Endometrial microvascular endothelial cells (primary cell): ENCODE data around the gene THTPA. TPM values are rescaled to one million over a fixed set of nuclear protein-coding genes. Genes with fewer than 3 reads are reported as not detected.

Source experiments
- in situ Hi-C: cut with HindIII; loops from 2 replicates; pipeline ENCODE4 v1.10.0; 2017; ENCODE audit warnings: low sequenced_read_pairs, low pct_unique_long_range_greater_than_20kb; ENCODE audit errors: inconsistent ontology term
- total RNA-seq: library from RNA; depleted of rRNA; stranded (reverse); fragments of >200 nt; gene quantifications from one replicate; pipeline ENCODE4 v1.2.3, GENCODE V29; 2015; ENCODE audit errors: inconsistent ontology term

The THTPA gene
- total RNA-seq = 10.6 TPM

DNA sequence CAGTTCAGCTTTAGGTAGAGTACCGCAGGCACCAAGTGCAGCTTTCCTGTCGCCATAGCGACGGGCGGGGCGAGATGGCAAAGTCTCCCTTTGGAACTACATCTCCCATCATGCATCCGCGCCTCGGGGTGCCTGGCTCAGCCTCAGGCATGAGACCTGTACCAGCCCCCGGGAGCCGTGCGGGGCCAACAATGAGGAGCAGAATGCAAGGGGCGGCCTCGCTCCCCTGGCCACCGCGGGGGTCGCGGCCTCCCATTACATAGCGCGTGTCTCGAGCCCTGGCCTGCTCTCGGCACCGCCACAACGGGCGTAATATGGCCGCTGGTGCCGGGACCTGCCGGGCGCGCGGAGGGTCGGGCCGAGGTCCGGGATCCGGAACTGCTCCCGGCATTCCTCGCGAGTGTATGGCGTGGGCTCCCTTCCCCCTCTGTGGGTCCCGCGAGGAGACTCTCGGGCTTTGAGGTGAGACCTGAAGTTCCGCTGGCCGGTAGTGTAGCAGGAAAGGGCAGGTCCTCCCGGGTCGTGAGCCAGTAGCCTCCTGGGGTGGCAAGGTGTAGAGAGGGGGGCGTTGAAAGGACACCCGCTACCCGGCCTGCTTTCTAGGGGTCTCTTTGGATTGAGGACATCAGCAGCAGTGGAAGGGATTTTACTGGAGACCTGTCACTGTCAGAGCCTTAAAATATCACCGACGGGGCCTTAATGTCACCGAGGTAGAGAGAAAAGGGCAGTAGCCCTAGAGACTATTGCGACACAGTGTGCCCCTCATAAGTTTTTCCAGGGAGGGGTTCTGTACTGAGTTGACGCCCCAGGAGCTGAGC, at the start of gene THTPA:
Gene THTPA, plus strand, starts transcription at position 390 of the 818 bp plus-strand sequence. CDS start 487 bp downstream, outside the sequence.
- in situ Hi-C loops = no loop called here

DNA sequence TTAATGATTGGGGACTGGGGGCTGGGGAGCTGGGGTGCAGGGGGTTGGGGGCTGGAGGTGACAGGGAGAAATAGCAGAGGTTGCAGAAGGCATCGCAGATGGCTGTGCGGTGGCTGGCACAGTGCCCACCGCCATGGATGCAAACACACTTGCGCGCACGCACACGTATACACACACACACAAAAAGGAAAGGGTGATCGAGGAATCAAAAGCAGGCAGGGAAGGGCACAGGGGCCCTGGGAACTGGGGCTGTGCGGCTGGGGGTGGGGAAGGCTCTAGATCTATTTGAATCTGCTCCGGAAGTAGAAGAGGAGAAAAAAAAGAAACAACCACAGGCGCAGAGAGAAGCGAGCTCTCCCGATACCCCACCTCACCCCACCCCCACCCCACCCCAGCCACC, 43.9 kb upstream of the THTPA start:
- in situ Hi-C loops = no loop called here

DNA sequence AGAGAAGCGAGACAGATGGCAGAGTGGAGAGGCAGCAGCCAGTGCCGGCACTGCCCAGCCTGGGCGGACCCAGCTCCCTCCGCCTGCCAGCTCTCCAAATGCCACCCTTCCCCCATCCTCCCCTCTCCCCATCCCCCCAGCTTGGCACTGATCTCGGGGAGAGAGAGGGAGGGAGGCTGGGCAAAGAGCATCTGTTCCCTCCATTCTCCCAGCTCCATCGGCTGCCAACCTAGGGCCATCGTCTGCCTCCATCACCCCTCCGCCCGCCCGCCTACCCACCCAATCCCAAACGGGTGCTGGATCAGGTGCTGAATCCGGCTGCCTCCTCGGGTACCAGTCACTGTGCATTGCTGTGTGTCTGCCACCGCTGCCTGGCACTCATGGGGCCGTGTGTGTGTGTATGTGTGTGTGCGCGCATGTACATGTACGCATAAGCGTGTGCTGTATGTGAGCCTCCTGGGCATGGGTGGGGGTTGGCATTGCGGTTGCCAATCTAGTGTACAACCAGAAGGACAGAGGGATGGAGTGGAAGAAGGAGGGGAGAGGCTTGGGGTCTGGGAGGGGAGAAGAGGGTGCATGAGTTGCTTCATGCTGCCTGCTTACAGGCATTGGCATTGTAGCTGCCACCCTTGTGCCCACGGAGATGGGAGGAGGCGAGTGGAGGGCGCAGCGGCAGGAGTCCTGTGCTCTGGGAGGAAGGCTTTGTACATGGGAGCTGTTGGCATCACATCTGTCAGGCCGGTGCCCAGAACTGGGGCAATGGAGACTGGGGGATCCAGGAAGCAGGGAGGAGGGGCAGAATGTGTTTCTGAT, 42.9 kb upstream of the THTPA start:
- in situ Hi-C loops = no loop called here

GRCh38 chr14:23513818-23514643, 42.0 kb upstream of the THTPA start:
- in situ Hi-C loops = no loop called here

GRCh38 chr14:23514644-23514957, 41.5 kb upstream of the THTPA start:
- in situ Hi-C loops = no loop called here

DNA sequence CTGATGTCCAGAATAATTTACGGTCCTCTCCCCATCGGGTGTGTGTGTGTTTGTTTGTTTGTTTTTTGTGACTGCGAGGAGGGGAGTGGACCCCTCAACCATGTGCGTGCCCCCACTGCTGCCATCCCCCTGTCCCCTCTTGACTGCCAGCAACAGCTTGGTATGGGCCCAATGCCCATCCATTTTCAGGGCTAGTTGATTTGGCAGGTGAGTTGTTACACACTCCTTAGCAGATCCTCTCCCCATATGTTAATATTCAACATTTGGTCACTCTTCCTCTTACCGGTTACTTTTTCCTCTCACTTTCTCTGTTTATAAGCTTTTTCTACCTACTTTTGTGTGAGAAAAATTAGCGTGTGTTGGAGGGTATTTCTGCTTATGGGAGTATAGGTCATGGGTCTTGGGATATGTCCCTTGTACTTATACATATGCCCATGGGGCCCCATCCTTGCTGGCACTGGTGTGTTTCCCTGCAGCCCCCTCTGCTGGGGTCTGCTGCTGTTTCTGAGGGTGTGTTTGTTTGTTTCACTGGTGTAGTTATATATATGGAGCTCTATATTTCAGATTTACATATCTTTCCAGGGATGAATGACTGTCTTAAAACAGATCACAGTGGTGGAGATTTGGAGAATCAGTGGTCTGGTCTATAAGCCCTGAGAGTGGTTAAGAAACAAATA, 38.3 kb upstream of the THTPA start:
- in situ Hi-C loops = no loop called here

GRCh38 chr14:23518709-23519108, 37.4 kb upstream of the THTPA start:
- in situ Hi-C loops = no loop called here

DNA sequence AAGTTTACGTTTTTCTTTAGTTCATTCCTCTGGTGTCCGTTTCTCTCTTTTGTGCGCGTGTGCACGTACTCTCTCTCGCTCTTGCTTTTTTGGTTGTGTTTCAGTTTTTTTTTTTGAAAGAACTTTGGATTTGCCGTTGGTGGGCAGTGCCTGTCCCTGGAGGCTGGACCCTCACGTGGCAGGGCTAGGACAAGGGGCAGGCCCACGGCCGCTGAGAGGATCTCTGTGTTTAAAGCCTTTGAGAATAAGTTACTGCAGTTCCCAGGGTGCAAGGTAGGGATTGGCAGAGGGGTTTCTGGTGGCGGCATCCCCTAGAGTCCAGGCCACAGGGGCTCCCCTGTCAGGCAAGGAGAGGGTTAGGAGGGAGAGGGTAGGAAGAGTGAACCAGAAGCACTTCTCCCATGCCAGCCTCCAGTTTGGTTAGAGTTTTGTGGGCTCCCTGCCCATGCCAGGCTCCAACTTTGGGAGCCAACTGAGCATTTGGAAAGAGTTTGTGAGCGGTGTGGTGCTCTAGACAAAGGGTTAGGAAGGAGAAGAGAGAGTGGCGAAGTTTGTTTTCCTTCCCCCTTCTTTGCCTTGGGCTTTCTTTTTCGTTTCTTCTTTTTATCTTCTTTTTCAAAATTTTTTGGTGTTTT, 35.1 kb upstream of the THTPA start:
- in situ Hi-C loops = no loop called here

- in situ Hi-C loops = no loop called here
These were observed 34.1 kb upstream of the THTPA start for GRCh38 chr14:23521785-23522640.

DNA sequence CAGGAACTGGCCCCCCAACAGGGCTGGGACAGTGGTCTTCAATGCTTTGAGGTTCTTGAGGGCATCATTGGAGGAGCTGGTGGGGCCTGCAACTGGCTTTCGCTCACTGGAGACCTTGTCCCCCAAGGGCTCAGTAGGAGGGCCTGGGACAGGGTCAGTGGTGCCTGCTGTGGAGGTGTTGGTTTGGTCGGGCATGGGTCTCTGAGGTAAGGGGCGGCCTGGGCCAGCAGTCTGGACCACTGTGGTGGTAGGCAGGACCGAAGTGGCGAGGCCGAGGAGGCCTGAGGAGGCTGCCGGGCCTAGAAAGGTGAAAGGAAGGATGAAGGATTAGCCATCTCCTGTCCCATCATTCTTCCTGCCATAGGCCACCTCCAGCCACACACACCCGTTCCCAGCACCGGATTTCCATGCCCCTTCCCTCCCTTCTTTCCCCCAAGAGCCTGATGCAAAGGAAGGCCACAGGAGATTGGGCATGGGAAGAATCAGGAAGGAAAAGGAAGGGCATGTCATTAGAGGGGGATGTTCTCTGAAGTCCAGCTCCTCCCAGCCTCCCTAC, 33.4 kb upstream of the THTPA start:
- in situ Hi-C loops = no loop called here

- in situ Hi-C loops = no loop called here
These were observed 32.6 kb upstream of the THTPA start for GRCh38 chr14:23523229-23524016.

- in situ Hi-C loops = no loop called here
These were observed 31.1 kb upstream of the THTPA start for GRCh38 chr14:23524954-23525353.

GRCh38 chr14:23525611-23526010, 30.5 kb upstream of the THTPA start:
- in situ Hi-C loops = no loop called here

DNA sequence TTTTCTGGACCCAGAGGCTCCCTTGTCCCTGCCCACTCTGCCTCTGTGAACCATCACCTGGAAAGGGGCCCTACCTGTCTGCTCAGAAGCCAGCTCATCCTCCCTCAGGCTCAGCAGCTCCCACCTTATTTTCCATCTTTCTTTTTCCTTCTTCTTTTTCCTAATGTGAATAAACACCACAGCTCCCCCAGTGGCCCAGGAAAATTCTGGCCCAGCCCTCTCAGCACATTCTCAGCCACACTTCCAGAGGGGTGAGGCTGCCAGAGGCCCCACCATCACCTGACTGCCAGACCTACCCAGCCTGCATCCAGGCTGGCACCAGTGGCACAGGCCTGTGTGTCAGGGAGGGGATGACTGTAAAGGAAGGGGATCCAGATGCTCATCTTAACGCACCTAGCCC, 27.5 kb upstream of the THTPA start:
- in situ Hi-C loops = no loop called here

DNA sequence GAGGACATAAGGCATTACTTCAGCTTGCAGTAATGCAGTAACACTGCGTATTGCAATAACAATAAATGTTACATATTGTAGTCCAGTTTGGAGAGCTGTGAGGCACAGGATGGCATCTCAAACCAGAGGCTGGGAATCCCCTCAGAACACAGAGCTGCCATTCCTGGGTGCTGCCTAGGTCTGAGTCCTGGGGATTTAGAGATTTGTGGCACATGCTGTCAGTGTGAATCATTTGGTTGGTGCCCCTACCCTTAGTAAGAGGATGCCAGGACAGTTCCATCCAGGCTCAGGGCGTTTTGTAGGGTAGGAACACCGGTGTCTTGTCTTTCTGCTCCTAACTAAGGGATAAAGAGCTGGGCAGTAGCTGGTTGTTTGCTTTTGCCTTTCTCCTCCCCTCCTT, 27.1 kb upstream of the THTPA start:
- in situ Hi-C loops = no loop called here

DNA sequence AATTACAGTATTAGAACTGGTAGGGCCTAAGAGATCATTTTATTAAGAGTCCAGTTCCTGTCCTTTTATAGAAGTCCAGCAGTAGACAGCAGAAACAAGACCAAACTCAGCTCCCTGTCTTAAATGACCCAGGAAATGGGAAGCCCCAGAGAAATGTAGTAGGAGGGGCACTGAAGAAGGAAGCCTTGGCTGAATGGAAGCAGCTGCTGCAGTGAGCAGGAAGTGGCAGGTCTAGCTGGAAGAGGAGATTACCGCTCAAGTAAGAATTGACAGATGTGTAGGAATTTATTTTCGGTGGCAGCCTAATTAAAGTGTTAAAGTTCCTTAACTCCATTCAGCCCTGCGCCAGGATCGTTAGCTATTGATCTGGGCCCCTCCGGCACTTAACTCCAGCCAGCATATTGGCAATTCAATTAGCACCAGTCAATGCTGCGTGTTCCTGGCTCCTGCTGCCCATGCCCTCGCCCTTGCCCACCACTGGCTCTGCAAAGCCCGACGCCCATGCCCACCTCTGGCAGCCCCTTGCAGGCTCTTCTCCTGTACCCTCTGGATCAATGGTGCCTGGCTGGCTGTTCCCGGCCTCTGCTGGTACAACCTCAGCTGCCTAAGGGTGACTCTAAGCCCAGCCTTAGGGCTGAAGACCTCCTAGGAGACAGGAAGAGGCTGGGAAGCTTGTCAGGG, 25.6 kb upstream of the THTPA start:
- in situ Hi-C loops = no loop called here
